Liver (tissue), 9 donors: ENCODE measurements around the gene CHEK2. TPM values are rescaled to one million over a fixed set of nuclear protein-coding genes. Genes with fewer than 3 reads are reported as not detected.
"Not testable (repeated sequence)": the region's sequence is repeated elsewhere in the genome, so short reads cannot be mapped to it uniquely, and the experiment has no call there.

Experiments used
- DNase-seq: peaks from one replicate; pipeline ENCODE4 v3.0.0-alpha.2; 2017; ENCODE audit warnings: low spot score
- H3K27ac ChIP-seq, 2 donors: one replicate each; pipeline ENCODE4 v1.7.0; 2013; ENCODE audit warnings: inconsistent platforms in 2 of 2, low read length in 2 of 2, control low read depth in 1 of 2, low read depth in 1 of 2, mild to moderate bottlenecking in 1 of 2
- H3K27me3 ChIP-seq, 4 donors: one replicate each; pipeline versions ENCODE4 v1.6.1 to v1.7.0; 2013; ENCODE audit warnings: low read length in 3 of 4, inconsistent platforms in 1 of 4, mild to moderate bottlenecking in 1 of 4, moderate library complexity in 1 of 4; ENCODE audit not compliant: control insufficient read depth in 4 of 4, insufficient read depth in 4 of 4
- H3K36me3 ChIP-seq, 4 donors: one replicate each; pipeline versions ENCODE4 v1.6.1 to v1.7.0; 2013; ENCODE audit warnings: low read length in 3 of 4, mild to moderate bottlenecking in 3 of 4, low read depth in 1 of 4, moderate library complexity in 1 of 4; ENCODE audit not compliant: control insufficient read depth in 4 of 4, insufficient read depth in 3 of 4
- H3K4me1 ChIP-seq, 4 donors: one replicate each; pipeline versions ENCODE4 v1.6.1 to v1.7.0; 2013; ENCODE audit warnings: low read length in 3 of 4, mild to moderate bottlenecking in 3 of 4, moderate library complexity in 1 of 4; ENCODE audit not compliant: control insufficient read depth in 4 of 4, insufficient read depth in 4 of 4
- H3K4me3 ChIP-seq, 3 donors: one replicate each; pipeline versions ENCODE4 v1.6.1 to v1.7.0; 2013; ENCODE audit warnings: low read length in 3 of 3, control low read depth in 1 of 3, low read depth in 1 of 3, mild to moderate bottlenecking in 1 of 3
- H3K9ac ChIP-seq, 2 donors: one replicate each; pipeline ENCODE4 v1.7.0; 2013; ENCODE audit warnings: low read length in 2 of 2, mild to moderate bottlenecking in 2 of 2, moderate library complexity in 2 of 2, control low read depth in 1 of 2, low read depth in 1 of 2
- H3K9me3 ChIP-seq, 4 donors: one replicate each; pipeline versions ENCODE4 v1.6.1 to v1.7.0; 2013; ENCODE audit warnings: low read length in 3 of 4; ENCODE audit not compliant: control insufficient read depth in 4 of 4
- ATF3 ChIP-seq: IDR thresholded peaks from 2 replicates; pipeline ENCODE4 v1.6.1; 2016; ENCODE audit warnings: antibody characterized with exemption
- EGR1 ChIP-seq, 2 donors: IDR thresholded peaks; 2 replicates each; pipeline ENCODE4 v1.6.1; 2016 to 2018; ENCODE audit warnings: antibody characterized with exemption in 2 of 2, low read depth in 2 of 2
- FOXA1 ChIP-seq: IDR thresholded peaks from 2 replicates; pipeline ENCODE4 v1.6.1; 2016; ENCODE audit warnings: antibody characterized with exemption
- FOXA2 ChIP-seq: IDR thresholded peaks from 2 replicates; pipeline ENCODE4 v1.6.1; 2016; ENCODE audit warnings: antibody characterized with exemption
- GABPA ChIP-seq, 2 donors: IDR thresholded peaks in 1 of 2; conservative IDR thresholded peaks in 1 of 2; 2 replicates each; pipeline ENCODE4 v1.6.1; 2016; ENCODE audit warnings: antibody characterized with exemption in 2 of 2, mild to moderate bottlenecking in 1 of 2, moderate library complexity in 1 of 2
- HNF4A ChIP-seq, 2 donors: conservative IDR thresholded peaks; 2 replicates each; pipeline ENCODE4 v1.6.1; 2016; ENCODE audit warnings: antibody characterized with exemption in 2 of 2, mild to moderate bottlenecking in 2 of 2
- HNF4G ChIP-seq: IDR thresholded peaks from 2 replicates; pipeline ENCODE4 v1.6.1; 2016; ENCODE audit warnings: antibody characterized with exemption
- JUND ChIP-seq, 2 donors: IDR thresholded peaks; 2 replicates each; pipeline ENCODE4 v1.6.1; 2016; ENCODE audit warnings: antibody characterized with exemption in 2 of 2
- MAX ChIP-seq: IDR thresholded peaks from 2 replicates; pipeline ENCODE4 v1.6.1; 2016; ENCODE audit warnings: antibody characterized with exemption
- NR2F2 ChIP-seq: IDR thresholded peaks from 2 replicates; pipeline ENCODE4 v1.6.1; 2016; ENCODE audit warnings: antibody characterized with exemption
- RAD21 ChIP-seq, 2 donors: IDR thresholded peaks; 2 replicates each; pipeline ENCODE4 v1.6.1; 2016; ENCODE audit warnings: antibody characterized with exemption in 2 of 2, mild to moderate bottlenecking in 2 of 2
- REST ChIP-seq: IDR thresholded peaks from 2 replicates; pipeline ENCODE4 v1.6.1; 2016; ENCODE audit warnings: antibody characterized with exemption, mild to moderate bottlenecking
- RXRA ChIP-seq, 2 donors: IDR thresholded peaks; 2 replicates each; pipeline ENCODE4 v1.6.1; 2017 to 2018; ENCODE audit warnings: antibody characterized with exemption in 2 of 2, mild to moderate bottlenecking in 1 of 2
- SP1 ChIP-seq: IDR thresholded peaks from 2 replicates; pipeline ENCODE4 v1.6.1; 2018; ENCODE audit warnings: antibody characterized with exemption, mild to moderate bottlenecking
- TAF1 ChIP-seq: conservative IDR thresholded peaks from 2 replicates; pipeline ENCODE4 v1.6.1; 2016; ENCODE audit warnings: antibody characterized with exemption, mild to moderate bottlenecking
- YY1 ChIP-seq: IDR thresholded peaks from 2 replicates; pipeline ENCODE4 v1.6.1; 2016; ENCODE audit warnings: antibody characterized with exemption, mild to moderate bottlenecking
- WGBS: extraction: QIAGEN DNeasy Blood & Tissue Kit; methylation state at CpG from one replicate; pipeline ENCODE4 v1.1.7; 2013; 5-methylcytosine and 5-hydroxymethylcytosine counted together
- polyA plus RNA-seq, 2 donors: library from polyadenylated mRNA; stranded (reverse) in 1 of 2; unstranded in 1 of 2; fragments of 200-250 nt in 1 of 2; fragments of >200 nt in 1 of 2; fragmentation: Nextera tagmentation in 1 of 2; extraction: Ambion mirVana in 1 of 2; gene quantifications; one replicate each; pipeline versions ENCODE4 v1.2.1 to v1.2.3, GENCODE V29; 2013 to 2015
- total RNA-seq, 2 donors: library from RNA; depleted of rRNA; stranded (reverse); fragments of >200 nt; gene quantifications; one replicate each; pipeline ENCODE4 v1.2.3, GENCODE V29; 2014
- TF ChIP-seq, protein P1 (sequence below): fragments of 150-350 bp; IDR thresholded peaks from 2 replicates; pipeline ENCODE4 v1.5.1; 2017; ENCODE audit warnings: improper control_type of control experiment, low read depth, low read length; ENCODE audit not compliant: missing input control
- TF ChIP-seq, protein P2 (sequence below): IDR thresholded peaks from 2 replicates; pipeline ENCODE4 v1.6.1; 2016; ENCODE audit warnings: antibody characterized with exemption
- donor health status: healthy.
- donor health status: healthy.
- donor health status: healthy.
- donor health status: healthy.
- donor health status: healthy.

CHEK2 gene
- total and polyA plus RNA-seq, 4 donors, result 1.4 to 10.6 (median 2.8) TPM

- not testable (repeated sequence) for H3K9ac ChIP-seq, H3K27ac ChIP-seq, H3K4me1 ChIP-seq, H3K4me3 ChIP-seq, DNase-seq, H3K36me3 ChIP-seq, H3K9me3 ChIP-seq, H3K27me3 ChIP-seq
- peak; percentile 51 to 79 for TF ChIP-seq RXRA (IDR thresholded peaks at IDR 0.05)
- WGBS, result 92% methylated on average over 3 of the region's 3 CpGs
These were observed 12.9 kb upstream of the CHEK2 start for GRCh38 chr22:28754512-28754911.

GRCh38 chr22:28750471-28750881 is 8.9 kb upstream of the CHEK2 start:
- WGBS, result 88% methylated on average over 6 of the region's 6 CpGs
- DNase-seq, result no peak
- H3K27ac ChIP-seq, result no peak overlapping the region
- H3K36me3 ChIP-seq, result peaks cover 5 to 13% (median 9%) of the 10 kb centered on the region in 4 donors
- H3K9me3 ChIP-seq, result no peaks in the 10 kb centered on the region
- TF ChIP-seq, protein P1, sequence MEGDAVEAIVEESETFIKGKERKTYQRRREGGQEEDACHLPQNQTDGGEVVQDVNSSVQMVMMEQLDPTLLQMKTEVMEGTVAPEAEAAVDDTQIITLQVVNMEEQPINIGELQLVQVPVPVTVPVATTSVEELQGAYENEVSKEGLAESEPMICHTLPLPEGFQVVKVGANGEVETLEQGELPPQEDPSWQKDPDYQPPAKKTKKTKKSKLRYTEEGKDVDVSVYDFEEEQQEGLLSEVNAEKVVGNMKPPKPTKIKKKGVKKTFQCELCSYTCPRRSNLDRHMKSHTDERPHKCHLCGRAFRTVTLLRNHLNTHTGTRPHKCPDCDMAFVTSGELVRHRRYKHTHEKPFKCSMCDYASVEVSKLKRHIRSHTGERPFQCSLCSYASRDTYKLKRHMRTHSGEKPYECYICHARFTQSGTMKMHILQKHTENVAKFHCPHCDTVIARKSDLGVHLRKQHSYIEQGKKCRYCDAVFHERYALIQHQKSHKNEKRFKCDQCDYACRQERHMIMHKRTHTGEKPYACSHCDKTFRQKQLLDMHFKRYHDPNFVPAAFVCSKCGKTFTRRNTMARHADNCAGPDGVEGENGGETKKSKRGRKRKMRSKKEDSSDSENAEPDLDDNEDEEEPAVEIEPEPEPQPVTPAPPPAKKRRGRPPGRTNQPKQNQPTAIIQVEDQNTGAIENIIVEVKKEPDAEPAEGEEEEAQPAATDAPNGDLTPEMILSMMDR, result no peak
- TF ChIP-seq ATF3 (no peak), HNF4A (conservative IDR thresholded peaks at IDR 0.05) (no peak), RXRA (IDR thresholded peaks at IDR 0.05) (no peak), NR2F2 (no peak), FOXA1 (no peak), YY1 (no peak), TAF1 (no peak), RAD21 (IDR thresholded peaks at IDR 0.05) (no peak), MAX (no peak), REST (no peak), FOXA2 (no peak), HNF4G (no peak), GABPA (IDR thresholded peaks at IDR 0.05 in 1 of 2, conservative IDR thresholded peaks at IDR 0.05 in 1 of 2) (no peak), SP1 (no peak), EGR1 (IDR thresholded peaks at IDR 0.05; ENCODE audit: low read depth in 2 of 2) (no peak), JUND (IDR thresholded peaks at IDR 0.05) (no peak)
- TF ChIP-seq, protein P2, sequence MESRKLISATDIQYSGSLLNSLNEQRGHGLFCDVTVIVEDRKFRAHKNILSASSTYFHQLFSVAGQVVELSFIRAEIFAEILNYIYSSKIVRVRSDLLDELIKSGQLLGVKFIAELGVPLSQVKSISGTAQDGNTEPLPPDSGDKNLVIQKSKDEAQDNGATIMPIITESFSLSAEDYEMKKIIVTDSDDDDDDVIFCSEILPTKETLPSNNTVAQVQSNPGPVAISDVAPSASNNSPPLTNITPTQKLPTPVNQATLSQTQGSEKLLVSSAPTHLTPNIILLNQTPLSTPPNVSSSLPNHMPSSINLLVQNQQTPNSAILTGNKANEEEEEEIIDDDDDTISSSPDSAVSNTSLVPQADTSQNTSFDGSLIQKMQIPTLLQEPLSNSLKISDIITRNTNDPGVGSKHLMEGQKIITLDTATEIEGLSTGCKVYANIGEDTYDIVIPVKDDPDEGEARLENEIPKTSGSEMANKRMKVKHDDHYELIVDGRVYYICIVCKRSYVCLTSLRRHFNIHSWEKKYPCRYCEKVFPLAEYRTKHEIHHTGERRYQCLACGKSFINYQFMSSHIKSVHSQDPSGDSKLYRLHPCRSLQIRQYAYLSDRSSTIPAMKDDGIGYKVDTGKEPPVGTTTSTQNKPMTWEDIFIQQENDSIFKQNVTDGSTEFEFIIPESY, result no peak
- no peak overlapping the region for H3K4me3 ChIP-seq
- no peaks in the 10 kb centered on the region for H3K27me3 ChIP-seq
- H3K4me1 ChIP-seq, result peaks cover 3 to 16% (median 10%) of the 10 kb centered on the region in 4 donors
- H3K9ac ChIP-seq, result no peak overlapping the region
